GM23248 (cell line): ENCODE data around the gene GPC3.

Source experiments
- EZH2 ChIP-seq: fragments of 200-600 bp; sonication (generic); IDR thresholded peaks from 2 replicates; pipeline ENCODE4 v1.6.1; 2018; ENCODE audit warnings: antibody characterized with exemption, mild to moderate bottlenecking; ENCODE audit not compliant: insufficient read depth, poor library complexity, severe bottlenecking
- EZH2phosphoT487 ChIP-seq: fragments of 200-600 bp; sonication (generic); IDR thresholded peaks from 2 replicates; pipeline ENCODE4 v1.6.1; 2018; ENCODE audit warnings: antibody characterized with exemption, moderate library complexity, mild to moderate bottlenecking, low read depth; ENCODE audit not compliant: insufficient read depth

DNA sequence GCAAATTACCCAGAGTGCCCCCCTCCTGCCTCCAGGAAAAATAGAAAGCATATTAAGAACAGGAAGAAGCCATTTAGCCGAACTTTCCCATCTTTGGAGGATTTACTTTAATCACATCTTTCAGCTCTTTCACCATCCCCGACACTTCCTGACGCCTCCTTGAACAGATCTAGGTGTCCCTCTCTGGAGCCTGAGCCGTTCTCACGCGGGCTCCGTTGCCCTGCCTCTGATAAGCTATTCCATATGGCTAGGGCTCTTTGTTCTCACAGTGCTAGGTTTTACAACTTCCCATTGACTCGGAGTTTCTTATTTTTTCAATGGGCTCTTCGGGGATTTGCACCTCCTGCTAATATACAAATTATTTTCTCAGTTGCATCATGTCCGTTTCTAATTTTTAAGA, 488.0 kb downstream of the GPC3 start:
- TF ChIP-seq EZH2phosphoT487 (no peak), EZH2 (no peak)
